Testis (tissue), 3 donors: ENCODE data around the gene ZNF555. TPM values are rescaled to one million over a fixed set of nuclear protein-coding genes. Genes with fewer than 3 reads are reported as not detected.

Experiments
- DNase-seq: peaks from one replicate; pipeline ENCODE4 v3.0.0-alpha.2; 2019
- H3K27ac ChIP-seq, 2 donors: fragments of 200-600 bp; sonication (generic); one replicate each; pipeline ENCODE4 v1.5.1; 2019
- H3K27me3 ChIP-seq: fragments of 200-600 bp; sonication (generic); one replicate; pipeline ENCODE4 v1.5.1; 2019
- H3K36me3 ChIP-seq: fragments of 200-600 bp; sonication (generic); one replicate; pipeline ENCODE4 v1.5.1; 2017; ENCODE audit warnings: low read depth; ENCODE audit errors: missing control alignments
- H3K4me1 ChIP-seq: fragments of 200-600 bp; sonication (generic); one replicate; pipeline ENCODE4 v1.5.1; 2019
- H3K4me3 ChIP-seq, 2 donors: fragments of 200-600 bp; sonication (generic); one replicate each; pipeline ENCODE4 v1.5.1; 2017 to 2019
- H3K9me3 ChIP-seq: fragments of 200-600 bp; sonication (generic); one replicate; pipeline ENCODE4 v1.5.1; 2017
- CTCF ChIP-seq, 3 experiments: fragments of 450-650 bp in 2 of 3; fragments of 200-600 bp in 1 of 3; sonication (generic) in 1 of 3; IDR thresholded peaks; one replicate each; pipeline ENCODE4 v1.5.1; 2016 to 2019; ENCODE audit warnings: antibody characterized with exemption in 3 of 3, mild to moderate bottlenecking in 2 of 3, moderate library complexity in 1 of 3
- POLR2A ChIP-seq: fragments of 450-650 bp; IDR thresholded peaks from one replicate; pipeline ENCODE4 v1.6.1; 2017; ENCODE audit warnings: antibody characterized with exemption, mild to moderate bottlenecking, moderate library complexity
- WGBS, 2 donors: methylation state at CpG; one replicate each; pipeline ENCODE4 v1.1.5; 2018; 5-methylcytosine and 5-hydroxymethylcytosine counted together
- intact Hi-C: fragments of 100-400 bp; cut with DNase I; formaldehyde crosslinking; loops from one replicate; pipeline ENCODE4 v1.15.1; 2023; ENCODE audit warnings: low total_unique reads
- polyA plus RNA-seq: library from polyadenylated mRNA; stranded (reverse); fragments of 350-450 nt; fragmentation: Illumina TruSeq; extraction: RNeasy Lipid Tissue Mini Kit (QIAGEN cat#74804); gene quantifications from one replicate; pipeline ENCODE4 v1.2.3, GENCODE V29; 2014; ENCODE audit warnings: low read depth, low replicate concordance; ENCODE audit not compliant: insufficient read depth
- total RNA-seq, 2 donors: library from RNA; depleted of rRNA; stranded (reverse); fragments of >200 nt; gene quantifications; one replicate each; pipeline ENCODE4 v1.2.3, GENCODE V29; 2016

The ZNF555 gene
- total and polyA plus RNA-seq, 3 donors from 2014 or later, result 7.1 to 8.5 (median 7.2) TPM

- intact Hi-C loops, result no loop called here
- H3K36me3 ChIP-seq, result no peaks in the 10 kb centered on the region
- no peaks in the 10 kb centered on the region for H3K27me3 ChIP-seq
- no peak overlapping the region for H3K27ac ChIP-seq
- DNase-seq, result no peak
- WGBS, 2 donors, result 85% methylated on average over 9 of the region's 9 CpGs; no CpG with 5 or more reads in 1 of the 2 donors
- H3K4me1 ChIP-seq, result peaks cover 2% of the 10 kb centered on the region
- TF ChIP-seq CTCF (IDR thresholded peaks at IDR 0.05) (no peak), POLR2A (no peak)
- no peak overlapping the region for H3K4me3 ChIP-seq
- no peaks in the 10 kb centered on the region for H3K9me3 ChIP-seq
Observed at GRCh38 chr19:2823646-2824045, 17.6 kb upstream of the ZNF555 start.

GRCh38 chr19:2824129-2824528 is 17.1 kb upstream of the ZNF555 start:
- 58 to 84% methylated on average over 3 to 7 of the region's 8 CpGs for WGBS, 2 donors
- TF ChIP-seq POLR2A (no peak), CTCF (IDR thresholded peaks at IDR 0.05) (no peak)
- no peaks in the 10 kb centered on the region for H3K36me3 ChIP-seq

GRCh38 chr19:2827022-2827421 is 14.3 kb upstream of the ZNF555 start:
- H3K27me3 ChIP-seq, result no peaks in the 10 kb centered on the region
- H3K36me3 ChIP-seq, result no peaks in the 10 kb centered on the region
- H3K9me3 ChIP-seq, result no peaks in the 10 kb centered on the region
- no peak overlapping the region for H3K4me3 ChIP-seq
- intact Hi-C loops, result no loop called here
- no peak overlapping the region for H3K27ac ChIP-seq
- WGBS, 2 donors, result 88 to 95% methylated on average over 2 of the region's 2 CpGs
- no peaks in the 10 kb centered on the region for H3K4me1 ChIP-seq
- no peak for DNase-seq
- no peak for TF ChIP-seq POLR2A
- TF ChIP-seq CTCF (IDR thresholded peaks at IDR 0.05), result no peak

More at GRCh38 chr19:2824129-2824528, 17.1 kb upstream of the ZNF555 start:
- intact Hi-C loops, result no loop called here
- DNase-seq, result no peak
- peaks cover 2% of the 10 kb centered on the region for H3K4me1 ChIP-seq
- H3K9me3 ChIP-seq, result no peaks in the 10 kb centered on the region
- no peak overlapping the region for H3K4me3 ChIP-seq
- H3K27me3 ChIP-seq, result no peaks in the 10 kb centered on the region
- no peak overlapping the region for H3K27ac ChIP-seq

GRCh38 chr19:2827840-2828489 is 13.3 kb upstream of the ZNF555 start:
- intact Hi-C loops, result no loop called here
- 96 to 97% methylated on average over 13 of the region's 13 CpGs for WGBS, 2 donors
- no peak for TF ChIP-seq CTCF (IDR thresholded peaks at IDR 0.05)
- TF ChIP-seq POLR2A, result no peak
- Histone ChIP-seq H3K27me3 (no peaks in the 10 kb centered on the region), H3K9me3 (no peaks in the 10 kb centered on the region), H3K4me3 (no peak overlapping the region), H3K27ac (no peak overlapping the region), H3K36me3 (no peaks in the 10 kb centered on the region), H3K4me1 (no peaks in the 10 kb centered on the region)
- no peak for DNase-seq

- Histone ChIP-seq H3K4me1 (no peaks in the 10 kb centered on the region), H3K27ac (no peak overlapping the region), H3K4me3 (no peak overlapping the region), H3K27me3 (no peaks in the 10 kb centered on the region), H3K36me3 (no peaks in the 10 kb centered on the region), H3K9me3 (no peaks in the 10 kb centered on the region)
- 94 to 96% methylated on average over 19 of the region's 19 CpGs for WGBS, 2 donors
- intact Hi-C loops, result no loop called here
- no peak for TF ChIP-seq CTCF (IDR thresholded peaks at IDR 0.05)
- TF ChIP-seq POLR2A, result no peak
- no peak for DNase-seq
Observed at GRCh38 chr19:2834294-2834871, 6.9 kb upstream of the ZNF555 start.
